Ishikawa (cell line): ENCODE results near the gene SLC17A9.

Experiments used
- FOXM1 ChIP-seq: IDR thresholded peaks from 2 replicates; pipeline ENCODE4 v1.6.1; 2012; ENCODE audit warnings: low read depth, borderline replicate concordance
- NFIC ChIP-seq: IDR thresholded peaks from 2 replicates; pipeline ENCODE4 v1.6.1; 2012
- TAF1 ChIP-seq: IDR thresholded peaks from 2 replicates; pipeline ENCODE4 v1.6.1; 2012; ENCODE audit warnings: low read depth, mild to moderate bottlenecking
- TEAD4 ChIP-seq: IDR thresholded peaks from 2 replicates; pipeline ENCODE4 v1.6.1; 2012
- TF ChIP-seq, protein P1 (sequence below): IDR thresholded peaks from 2 replicates; pipeline ENCODE4 v1.6.1; 2012; ENCODE audit warnings: low read depth, mild to moderate bottlenecking

DNA sequence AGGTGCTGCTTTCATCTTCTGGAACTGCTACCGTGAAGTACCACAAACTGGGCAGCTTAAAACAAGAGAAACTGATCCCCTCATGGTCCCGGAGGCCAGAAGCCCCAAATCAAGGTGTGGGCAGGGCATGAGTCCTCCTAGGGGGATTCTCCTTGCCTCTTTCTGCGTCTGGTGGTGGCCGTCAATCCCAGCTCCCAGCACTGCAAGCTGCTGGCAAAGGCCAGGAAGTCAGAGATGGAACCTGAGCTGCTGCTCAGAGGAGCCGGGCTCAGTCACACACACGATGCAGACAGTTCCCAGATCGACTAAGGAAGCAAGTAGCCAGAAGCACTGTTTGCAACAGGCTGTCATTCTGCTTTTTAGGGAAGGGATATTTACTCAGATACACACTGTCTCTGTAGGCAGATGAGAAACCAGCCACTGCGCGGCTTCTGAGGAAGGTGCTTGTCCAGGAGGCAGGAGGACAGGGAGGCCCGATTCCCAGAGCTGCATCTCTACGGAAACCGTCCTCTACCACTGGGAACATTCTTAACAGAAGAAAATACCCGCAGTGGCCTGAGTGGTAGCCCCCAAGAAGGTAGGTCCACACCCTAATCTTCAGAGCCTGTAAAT lies 38.8 kb downstream of the SLC17A9 start:
- TF ChIP-seq NFIC (no peak), FOXM1 (no peak), TAF1 (no peak), TEAD4 (no peak)
- TF ChIP-seq, protein P1, sequence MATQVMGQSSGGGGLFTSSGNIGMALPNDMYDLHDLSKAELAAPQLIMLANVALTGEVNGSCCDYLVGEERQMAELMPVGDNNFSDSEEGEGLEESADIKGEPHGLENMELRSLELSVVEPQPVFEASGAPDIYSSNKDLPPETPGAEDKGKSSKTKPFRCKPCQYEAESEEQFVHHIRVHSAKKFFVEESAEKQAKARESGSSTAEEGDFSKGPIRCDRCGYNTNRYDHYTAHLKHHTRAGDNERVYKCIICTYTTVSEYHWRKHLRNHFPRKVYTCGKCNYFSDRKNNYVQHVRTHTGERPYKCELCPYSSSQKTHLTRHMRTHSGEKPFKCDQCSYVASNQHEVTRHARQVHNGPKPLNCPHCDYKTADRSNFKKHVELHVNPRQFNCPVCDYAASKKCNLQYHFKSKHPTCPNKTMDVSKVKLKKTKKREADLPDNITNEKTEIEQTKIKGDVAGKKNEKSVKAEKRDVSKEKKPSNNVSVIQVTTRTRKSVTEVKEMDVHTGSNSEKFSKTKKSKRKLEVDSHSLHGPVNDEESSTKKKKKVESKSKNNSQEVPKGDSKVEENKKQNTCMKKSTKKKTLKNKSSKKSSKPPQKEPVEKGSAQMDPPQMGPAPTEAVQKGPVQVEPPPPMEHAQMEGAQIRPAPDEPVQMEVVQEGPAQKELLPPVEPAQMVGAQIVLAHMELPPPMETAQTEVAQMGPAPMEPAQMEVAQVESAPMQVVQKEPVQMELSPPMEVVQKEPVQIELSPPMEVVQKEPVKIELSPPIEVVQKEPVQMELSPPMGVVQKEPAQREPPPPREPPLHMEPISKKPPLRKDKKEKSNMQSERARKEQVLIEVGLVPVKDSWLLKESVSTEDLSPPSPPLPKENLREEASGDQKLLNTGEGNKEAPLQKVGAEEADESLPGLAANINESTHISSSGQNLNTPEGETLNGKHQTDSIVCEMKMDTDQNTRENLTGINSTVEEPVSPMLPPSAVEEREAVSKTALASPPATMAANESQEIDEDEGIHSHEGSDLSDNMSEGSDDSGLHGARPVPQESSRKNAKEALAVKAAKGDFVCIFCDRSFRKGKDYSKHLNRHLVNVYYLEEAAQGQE: no peak
